Measurements from ENCODE around the gene ABCC3. TPM values are rescaled to one million over a fixed set of nuclear protein-coding genes. Genes with fewer than 3 reads are reported as not detected.

ABCC3 gene
- total RNA-seq, 6 donors from 2014 or later, result 34.2 to 268 (median 57.7) TPM

DNA sequence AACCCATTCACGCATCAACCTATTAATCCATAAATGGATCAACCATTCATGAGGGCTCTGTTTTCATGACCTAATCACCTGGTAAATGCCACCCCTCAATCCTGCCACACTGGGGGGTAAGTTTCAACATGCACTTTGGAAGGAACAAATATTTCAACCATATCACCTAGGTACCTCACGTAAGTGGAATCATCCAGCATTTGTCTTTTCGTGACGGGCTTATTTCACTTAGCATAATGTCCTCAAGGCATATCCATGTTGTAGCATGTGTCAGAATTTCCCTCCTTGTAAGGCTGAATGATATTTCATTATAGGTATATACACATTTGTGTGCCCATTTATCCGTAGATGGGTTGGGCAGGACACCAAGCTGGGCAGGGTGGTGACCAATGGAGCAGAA lies 37.4 kb downstream of the ABCC3 start:
- TF ChIP-seq EP300 (IDR thresholded peaks at IDR 0.05) (no peak), CTCF (IDR thresholded peaks at IDR 0.05) (no peak), POLR2AphosphoS5 (IDR thresholded peaks at IDR 0.05) (no peak), POLR2A (IDR thresholded peaks at IDR 0.05) (no peak)
- Histone ChIP-seq H3K9me3 (no peaks in the 10 kb centered on the region), H3K27me3 (no peaks in the 10 kb centered on the region), H3K36me3 (no peaks in the 10 kb centered on the region), H3K4me1 (peaks cover 0 to 14% (median 2%) of the 10 kb centered on the region in 4 donors), H3K4me3 (no peak overlapping the region), H3K27ac (no peak overlapping the region)
- WGBS, 2 donors, result 99% methylated on average over 5 of the region's 5 CpGs
- ATAC-seq (ENCODE audit: low FRiP score in 2 of 2), result no peak
- no peak for DNase-seq

GRCh38 chr17:50672831-50673551 lies 38.3 kb downstream of the ABCC3 start:
- Histone ChIP-seq H3K27me3 (no peaks in the 10 kb centered on the region), H3K4me1 (peaks cover 0 to 14% (median 2%) of the 10 kb centered on the region in 4 donors), H3K9me3 (no peaks in the 10 kb centered on the region), H3K36me3 (no peaks in the 10 kb centered on the region), H3K27ac (no peak overlapping the region), H3K4me3 (no peak overlapping the region)
- WGBS, 2 donors, result 89 to 94% methylated on average over 13 to 20 of the region's 20 CpGs
- no peak for TF ChIP-seq POLR2AphosphoS5 (IDR thresholded peaks at IDR 0.05)
- no peak for TF ChIP-seq EP300 (IDR thresholded peaks at IDR 0.05)
- TF ChIP-seq CTCF (IDR thresholded peaks at IDR 0.05), result no peak
- TF ChIP-seq POLR2A (IDR thresholded peaks at IDR 0.05), result no peak
- no peak for DNase-seq
- ATAC-seq (ENCODE audit: low FRiP score in 2 of 2), result peak in 1 of 2 donors; percentile 43

DNA sequence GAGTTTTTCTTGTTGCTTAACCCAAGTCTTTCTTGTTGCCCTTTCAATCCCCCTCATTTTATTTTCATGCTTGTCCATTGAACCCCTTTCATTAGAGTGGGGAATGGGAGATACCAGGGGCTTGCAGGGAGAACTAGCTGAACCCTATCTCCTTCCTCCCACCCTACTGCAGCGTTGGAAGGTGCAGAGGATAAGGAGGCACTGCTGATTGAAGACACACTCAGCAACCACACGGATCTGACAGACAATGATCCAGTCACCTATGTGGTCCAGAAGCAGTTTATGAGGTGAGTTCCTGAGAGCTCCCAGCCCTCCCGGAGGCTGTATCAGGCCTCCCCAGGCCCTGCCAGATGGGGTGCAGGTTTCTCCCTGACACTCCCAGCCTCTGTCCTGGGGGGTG lies 40.5 kb downstream of the ABCC3 start:
- DNase-seq (no peak), ATAC-seq (ENCODE audit: low FRiP score in 2 of 2) (no peak)
- WGBS, 2 donors, result 59 to 67% methylated on average over 1 to 3 of the region's 3 CpGs

GRCh38 chr17:50675627-50676026 lies 40.9 kb downstream of the ABCC3 start:
- peaks cover 0 to 12% (median 2%) of the 10 kb centered on the region in 4 donors for H3K4me1 ChIP-seq
- no peaks in the 10 kb centered on the region for H3K9me3 ChIP-seq
- no peak overlapping the region for H3K27ac ChIP-seq
- TF ChIP-seq CTCF (IDR thresholded peaks at IDR 0.05) (no peak), POLR2AphosphoS5 (IDR thresholded peaks at IDR 0.05) (no peak), EP300 (IDR thresholded peaks at IDR 0.05) (no peak), POLR2A (IDR thresholded peaks at IDR 0.05) (no peak)
- WGBS, 2 donors, result 87 to 88% methylated on average over 5 to 7 of the region's 7 CpGs
- no peaks in the 10 kb centered on the region for H3K27me3 ChIP-seq
- no peaks in the 10 kb centered on the region for H3K36me3 ChIP-seq
- ATAC-seq (ENCODE audit: low FRiP score in 2 of 2), result no peak
- no peak overlapping the region for H3K4me3 ChIP-seq
- DNase-seq, result no peak

More for the DNA sequence above, 40.5 kb downstream of the ABCC3 start:
- Histone ChIP-seq H3K36me3 (no peaks in the 10 kb centered on the region), H3K4me3 (no peak overlapping the region), H3K27me3 (no peaks in the 10 kb centered on the region), H3K9me3 (no peaks in the 10 kb centered on the region), H3K4me1 (peaks cover 0 to 14% (median 2%) of the 10 kb centered on the region in 4 donors), H3K27ac (no peak overlapping the region)
- TF ChIP-seq POLR2A (IDR thresholded peaks at IDR 0.05) (no peak), CTCF (IDR thresholded peaks at IDR 0.05) (no peak), POLR2AphosphoS5 (IDR thresholded peaks at IDR 0.05) (no peak), EP300 (IDR thresholded peaks at IDR 0.05) (no peak)

All from upper lobe of left lung (tissue), 6 donors.